ENCODE data around the gene U2AF2.
A peak's percentile ranks its signal among the peaks of the same experiment; 100 is the strongest.
"Not testable (repeated sequence)": the region's sequence is repeated elsewhere in the genome, so short reads cannot be mapped to it uniquely, and the experiment has no call there.

Gene U2AF2

GRCh38 chr19:55692681-55693081, 37.8 kb downstream of the U2AF2 start:
- no peak for DNase-seq

DNA sequence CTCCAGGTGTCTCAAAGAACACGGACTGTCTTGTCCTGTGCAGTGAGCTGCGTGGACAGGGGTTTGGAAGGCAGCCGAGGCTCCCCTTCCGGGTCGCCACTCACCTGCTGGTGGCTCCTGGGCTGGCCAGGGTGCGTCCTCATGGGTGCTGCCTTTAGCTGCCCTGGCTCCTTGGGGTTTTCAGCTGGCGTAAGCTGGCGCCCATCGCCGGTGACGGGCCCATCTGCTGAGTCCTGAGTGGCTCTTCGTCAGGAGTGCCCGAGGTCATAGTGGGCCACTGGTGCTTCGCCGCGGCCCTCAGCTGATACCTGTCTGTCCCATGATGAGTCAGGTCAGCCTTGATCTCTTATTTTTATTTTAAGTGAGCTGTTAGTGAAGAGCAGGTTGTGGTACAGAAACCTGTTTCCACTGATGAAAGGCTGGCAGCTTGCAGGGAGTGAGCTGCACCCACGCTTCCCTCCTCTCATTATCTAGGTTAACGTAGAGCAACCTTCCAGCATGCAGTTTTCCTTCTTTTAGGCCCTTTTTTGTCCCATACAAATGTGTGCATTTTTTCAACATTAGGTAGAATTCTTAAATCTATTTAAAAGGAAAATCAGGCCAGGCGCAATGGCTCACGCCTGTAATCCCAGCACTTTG, 38.6 kb downstream of the U2AF2 start:
- DNase-seq: no peak

DNA sequence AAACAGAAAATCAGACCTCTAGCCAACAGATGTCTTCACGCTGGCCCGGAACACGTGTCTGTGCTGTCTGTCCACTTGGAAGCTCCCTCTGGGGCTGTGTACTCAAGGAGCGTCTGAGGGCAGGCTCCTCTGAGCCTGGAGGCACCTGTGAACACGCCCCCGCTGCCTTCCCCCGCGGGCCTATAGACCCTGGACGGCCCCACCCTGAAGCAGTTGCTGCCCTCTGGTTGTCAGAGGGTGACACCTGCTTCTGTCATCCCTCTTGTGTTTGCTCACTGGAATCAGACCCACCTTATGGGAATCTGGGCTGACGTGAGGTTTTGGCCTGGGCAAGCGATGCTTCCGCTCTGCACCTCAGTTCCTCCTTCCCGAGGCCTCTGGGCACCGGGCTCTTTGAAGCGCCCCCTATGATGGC, 39.4 kb downstream of the U2AF2 start:
- no peak for DNase-seq

DNA sequence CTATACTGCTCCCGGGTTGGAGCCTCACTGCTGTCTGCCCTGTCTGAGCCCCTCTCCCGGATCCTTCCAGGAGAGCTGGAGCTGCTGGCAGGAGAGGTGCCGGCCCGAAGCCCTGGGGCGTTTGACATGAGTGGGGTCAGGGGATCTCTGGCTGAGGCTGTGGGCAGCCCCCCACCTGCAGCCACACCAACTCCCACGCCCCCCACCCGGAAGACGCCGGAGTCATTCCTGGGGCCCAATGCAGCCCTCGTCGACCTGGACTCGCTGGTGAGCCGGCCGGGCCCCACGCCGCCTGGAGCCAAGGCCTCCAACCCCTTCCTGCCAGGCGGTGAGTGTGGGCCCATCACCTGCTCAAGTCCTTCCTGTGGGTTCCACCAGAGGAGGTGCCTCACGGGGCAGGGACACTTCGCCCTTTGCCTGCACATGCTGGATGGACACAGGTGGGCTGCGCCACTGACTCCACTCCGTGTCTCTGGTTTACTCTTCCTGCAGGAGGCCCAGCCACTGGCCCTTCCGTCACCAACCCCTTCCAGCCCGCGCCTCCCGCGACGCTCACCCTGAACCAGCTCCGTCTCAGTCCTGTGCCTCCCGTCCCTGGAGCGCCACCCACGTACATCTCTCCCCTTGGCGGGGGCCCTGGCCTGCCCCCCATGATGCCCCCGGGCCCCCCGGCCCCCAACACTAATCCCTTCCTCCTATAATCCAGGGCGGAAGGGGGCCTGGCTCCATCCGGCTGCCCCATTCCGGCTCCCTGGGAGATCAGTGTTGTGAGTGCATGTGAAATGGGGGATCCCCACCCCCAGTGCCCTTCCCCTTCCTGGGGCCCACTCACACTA, 40.0 kb downstream of the U2AF2 start:
- DNase-seq: no peak

GRCh38 chr19:55695511-55696290, 40.9 kb downstream of the U2AF2 start:
- no peak for DNase-seq

GRCh38 chr19:55696301-55697068, 41.6 kb downstream of the U2AF2 start:
- DNase-seq: no peak

DNA sequence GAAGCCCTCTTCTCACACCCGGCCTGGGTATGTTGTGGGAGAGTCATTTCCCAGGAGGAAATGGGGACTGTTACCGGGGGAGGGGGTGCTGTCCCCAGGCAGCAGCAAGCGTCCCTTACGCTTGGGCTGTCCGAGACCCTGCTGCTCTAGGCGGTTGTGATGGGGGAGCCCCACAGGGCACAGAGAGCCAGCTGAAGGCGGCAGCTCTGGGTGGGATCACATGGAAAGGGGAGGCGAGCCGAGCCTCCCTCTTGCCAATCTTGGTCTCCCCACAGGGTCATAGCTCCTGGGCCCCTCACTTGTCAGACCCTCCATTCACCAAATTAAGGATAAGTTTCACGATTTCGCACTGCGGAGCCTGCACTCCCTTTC, 42.2 kb downstream of the U2AF2 start:
- DNase-seq: no peak

DNA sequence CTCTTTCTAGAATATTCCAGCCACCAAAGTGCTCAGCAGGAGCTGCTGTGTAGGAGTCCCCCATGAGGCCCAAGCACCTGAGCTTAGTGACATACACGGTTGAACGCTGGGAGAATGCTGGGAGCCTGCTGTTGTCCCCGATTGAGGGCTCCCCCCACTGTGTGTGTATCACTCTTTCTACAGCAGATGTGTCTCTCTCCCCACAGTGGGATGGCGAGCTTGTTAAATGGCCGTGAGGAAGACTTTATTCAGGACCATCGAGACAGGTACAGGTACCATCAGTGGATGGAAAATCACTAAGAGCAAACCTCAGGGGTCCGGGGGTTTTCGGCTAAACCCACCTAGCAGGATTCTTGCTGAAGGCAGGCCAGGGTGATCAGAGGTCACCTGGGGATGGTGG, 42.9 kb downstream of the U2AF2 start:
- DNase-seq: no peak

DNA sequence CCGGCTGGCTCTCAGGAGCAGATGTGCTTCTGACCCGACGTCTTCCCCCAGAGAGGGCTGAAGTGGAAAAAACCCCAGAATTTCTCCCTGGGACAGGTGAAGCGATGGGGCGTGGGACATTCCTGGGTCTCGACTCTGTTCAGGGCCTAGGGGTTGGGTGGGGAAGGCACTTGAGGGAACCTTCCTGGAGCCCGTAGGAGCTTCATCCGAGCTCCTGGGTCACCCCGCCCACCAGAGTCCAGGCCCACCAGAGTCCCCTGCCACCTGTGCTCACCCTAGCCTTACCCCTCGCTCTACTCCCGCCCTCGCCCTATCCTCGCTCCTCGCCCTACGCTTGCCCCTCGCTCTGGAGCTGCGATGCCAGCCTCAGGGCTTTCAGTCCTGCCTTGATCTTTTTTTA, 43.4 kb downstream of the U2AF2 start:
- DNase-seq: no peak

DNA sequence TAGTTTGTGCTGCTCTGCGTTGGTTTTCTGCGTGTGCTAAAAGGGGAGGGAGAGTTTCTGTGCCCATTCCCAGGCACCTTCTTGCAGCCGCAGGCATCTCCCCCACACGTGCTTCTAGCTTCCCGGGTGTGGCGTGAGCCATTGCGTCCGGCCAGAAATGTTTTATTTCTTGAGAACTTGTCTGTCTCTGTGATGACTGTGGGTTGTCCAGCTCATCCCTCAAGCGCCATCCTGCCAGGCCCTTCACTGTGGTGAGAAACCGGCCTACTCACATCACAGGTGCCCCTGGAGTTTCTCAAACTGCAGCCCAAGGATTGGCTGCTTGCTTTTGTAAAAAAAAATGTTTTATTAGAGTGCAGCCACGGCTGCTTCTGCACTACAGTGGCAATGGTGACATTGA, 44.4 kb downstream of the U2AF2 start:
- DNase-seq: no peak

DNA sequence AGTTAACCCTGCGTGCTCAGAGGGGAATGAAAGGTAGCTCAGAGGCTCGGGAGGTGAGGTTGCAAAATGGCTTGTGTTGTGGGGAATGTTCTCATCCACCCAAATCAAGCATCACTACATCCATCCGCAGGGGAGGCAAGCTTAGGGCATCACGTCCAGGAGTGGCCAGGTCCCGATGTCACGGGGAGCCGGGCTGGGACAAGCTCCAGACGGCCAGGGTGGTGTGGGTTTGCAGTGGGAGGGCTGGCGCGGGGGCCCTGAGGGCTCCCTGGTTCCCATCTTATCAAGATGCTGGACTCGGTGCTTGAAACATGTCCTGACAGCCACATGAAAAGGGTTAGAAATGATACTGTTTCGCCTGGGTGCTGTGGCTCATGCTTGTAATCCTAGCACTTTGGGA, 46.0 kb downstream of the U2AF2 start:
- DNase-seq: no peak

GRCh38 chr19:55702131-55702627, 47.3 kb downstream of the U2AF2 start:
- DNase-seq: peak in 1 of 2 experiments; percentile 7

- DNase-seq: peak; percentile 60 to 72
Measured at GRCh38 chr19:55703790-55704215, 49.0 kb downstream of the U2AF2 start.

GRCh38 chr19:55704494-55705245, 49.8 kb downstream of the U2AF2 start:
- DNase-seq: peak in 1 of 2 experiments; percentile 17

DNA sequence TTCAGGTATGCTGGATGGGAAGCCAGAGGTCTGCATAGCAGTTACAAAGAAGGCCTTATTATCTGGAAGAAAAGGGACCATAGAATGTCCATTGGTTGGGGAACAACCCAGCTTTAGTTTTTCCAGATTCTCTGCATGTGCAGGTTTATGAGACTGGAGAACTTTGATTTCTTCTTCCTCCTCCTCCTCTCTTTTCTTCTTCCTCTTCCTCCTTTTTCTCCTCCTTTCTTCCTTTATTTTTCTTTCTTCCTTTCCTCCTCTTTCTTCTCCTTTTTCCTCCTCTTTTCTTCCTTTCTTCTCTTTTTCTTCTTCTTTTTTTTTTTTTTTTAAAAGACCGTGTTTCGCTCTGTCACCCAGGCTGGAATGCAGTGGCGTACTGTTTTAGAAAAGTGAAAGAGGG, 51.1 kb downstream of the U2AF2 start:
- no peak for DNase-seq

DNA sequence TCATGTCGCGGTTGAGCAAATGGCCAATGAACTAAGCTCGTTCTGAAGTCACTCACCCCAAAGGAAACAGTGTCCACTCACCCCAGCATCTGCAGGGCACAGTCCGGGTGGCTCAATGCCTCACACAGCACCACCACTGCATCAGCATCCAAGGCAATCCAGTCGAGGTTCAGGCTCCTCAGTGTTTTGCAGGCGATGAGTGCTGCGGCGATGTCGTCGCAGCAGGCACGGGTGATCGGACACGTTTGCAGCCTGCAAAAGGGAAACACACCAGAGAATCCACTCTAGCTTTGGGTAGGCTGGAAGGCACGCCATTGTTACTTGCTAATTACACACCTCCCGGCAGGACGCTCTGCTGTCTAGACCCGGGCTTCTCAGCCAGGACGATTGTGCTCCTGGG, 56.9 kb downstream of the U2AF2 start:
- no peak for DNase-seq

- DNase-seq: no peak
Measured at GRCh38 chr19:55712804-55713631, 58.2 kb downstream of the U2AF2 start.

GRCh38 chr19:55716531-55716930, 61.7 kb downstream of the U2AF2 start:
- no peak for DNase-seq

DNA sequence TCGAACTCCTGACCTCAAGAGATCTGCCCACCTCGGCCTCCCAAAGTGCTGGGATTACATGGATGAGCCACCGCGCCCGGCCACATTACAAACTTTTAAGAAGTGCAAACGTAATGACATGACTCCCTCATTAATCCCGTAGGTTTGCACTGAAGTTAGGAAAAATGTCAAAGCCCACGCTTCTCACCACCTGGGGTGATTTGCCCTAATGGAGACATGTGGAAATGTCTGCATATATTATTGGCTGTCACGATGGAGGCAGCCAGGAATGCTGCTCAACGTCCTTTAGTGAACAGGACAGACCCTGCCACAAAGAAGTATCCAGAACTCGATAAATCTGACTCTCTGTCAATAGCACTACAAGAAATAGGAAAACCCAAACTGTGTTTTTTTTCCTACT, 62.4 kb downstream of the U2AF2 start:
- no peak for DNase-seq

DNA sequence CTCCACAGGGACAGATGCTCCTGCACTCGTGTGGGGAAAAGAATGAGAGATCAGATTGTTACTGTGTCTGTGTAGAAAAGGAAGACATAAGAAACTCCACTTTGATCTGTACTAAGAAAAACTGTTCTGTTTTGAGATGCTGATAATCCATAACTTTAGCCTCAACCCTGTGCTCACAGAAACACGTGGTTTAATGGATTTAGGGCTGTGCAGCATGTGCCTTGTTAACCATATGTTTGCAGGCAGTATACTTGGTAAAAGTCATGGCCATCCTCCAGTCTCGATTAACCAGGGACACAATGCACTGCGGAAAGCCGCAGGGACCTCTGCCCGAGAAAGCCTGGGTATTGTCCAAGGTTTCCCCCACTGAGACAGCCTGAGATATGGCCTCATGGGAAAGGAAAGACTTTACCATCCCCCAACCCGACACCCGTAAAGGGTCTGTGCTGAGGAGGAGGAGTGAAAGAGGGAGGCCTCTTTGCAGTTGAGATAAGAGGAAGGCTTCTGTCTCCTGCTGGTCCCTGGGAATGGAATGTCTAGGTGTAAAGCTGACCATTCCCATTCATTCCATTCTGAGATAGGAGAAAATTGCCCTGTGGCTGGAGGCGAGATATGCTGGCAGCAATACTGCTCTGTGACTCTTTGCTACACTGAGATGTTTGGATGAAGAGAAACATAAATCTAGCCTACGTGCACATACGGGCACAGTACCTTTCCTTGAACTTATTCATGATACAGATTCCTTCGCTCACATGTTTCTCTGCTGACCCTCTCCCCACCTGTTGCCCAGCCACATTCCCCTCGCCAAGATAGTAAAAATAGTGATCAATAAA, 63.3 kb downstream of the U2AF2 start:
- DNase-seq: not testable (repeated sequence)
